ENCODE measurements around the gene ACOXL. TPM values are rescaled to one million over a fixed set of nuclear protein-coding genes. Genes with fewer than 3 reads are reported as not detected.

Gene ACOXL
- total and polyA plus RNA-seq, 3 donors from 2014 or later: 4.9 to 7.9 (median 5.3) TPM

DNA sequence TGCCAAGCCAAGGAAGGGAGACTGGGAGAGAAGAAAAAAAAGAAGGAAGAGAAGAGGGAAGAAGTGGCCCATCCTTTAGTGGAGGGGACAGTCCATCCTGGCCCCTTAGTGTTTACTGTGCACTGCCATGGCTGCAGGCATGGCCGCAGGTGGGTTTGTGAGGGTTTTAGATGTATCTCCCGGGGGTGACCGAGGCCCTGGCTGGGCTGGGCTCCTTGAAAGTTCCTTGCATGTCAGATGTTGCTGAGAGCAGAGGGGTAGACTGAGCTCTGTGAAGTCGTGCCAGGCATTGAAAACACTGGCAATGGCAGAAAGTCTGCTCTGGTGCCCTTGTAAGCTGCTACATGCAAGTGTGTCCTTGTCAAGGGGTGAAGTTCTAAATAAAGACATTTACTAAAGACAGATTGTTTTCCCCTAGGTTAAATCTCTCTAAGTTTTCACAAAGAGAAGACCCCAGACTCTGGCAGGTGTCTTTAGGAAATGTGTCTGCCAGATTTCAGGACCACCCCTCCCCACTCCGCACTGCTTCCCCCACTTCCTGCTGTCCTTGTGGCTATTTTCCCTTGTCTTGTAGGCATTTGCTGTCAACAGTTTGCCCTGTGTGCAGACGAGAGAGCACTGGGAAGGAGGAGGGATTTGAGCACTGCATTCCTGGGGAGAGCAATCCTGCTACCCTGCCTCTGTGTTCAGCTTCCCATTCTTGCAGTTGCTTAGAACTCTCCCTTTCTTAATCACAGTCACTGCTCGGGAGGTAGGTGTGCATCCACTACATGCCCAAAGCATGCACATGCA lies 68.4 kb downstream of the ACOXL start:
- TF ChIP-seq, protein P1, sequence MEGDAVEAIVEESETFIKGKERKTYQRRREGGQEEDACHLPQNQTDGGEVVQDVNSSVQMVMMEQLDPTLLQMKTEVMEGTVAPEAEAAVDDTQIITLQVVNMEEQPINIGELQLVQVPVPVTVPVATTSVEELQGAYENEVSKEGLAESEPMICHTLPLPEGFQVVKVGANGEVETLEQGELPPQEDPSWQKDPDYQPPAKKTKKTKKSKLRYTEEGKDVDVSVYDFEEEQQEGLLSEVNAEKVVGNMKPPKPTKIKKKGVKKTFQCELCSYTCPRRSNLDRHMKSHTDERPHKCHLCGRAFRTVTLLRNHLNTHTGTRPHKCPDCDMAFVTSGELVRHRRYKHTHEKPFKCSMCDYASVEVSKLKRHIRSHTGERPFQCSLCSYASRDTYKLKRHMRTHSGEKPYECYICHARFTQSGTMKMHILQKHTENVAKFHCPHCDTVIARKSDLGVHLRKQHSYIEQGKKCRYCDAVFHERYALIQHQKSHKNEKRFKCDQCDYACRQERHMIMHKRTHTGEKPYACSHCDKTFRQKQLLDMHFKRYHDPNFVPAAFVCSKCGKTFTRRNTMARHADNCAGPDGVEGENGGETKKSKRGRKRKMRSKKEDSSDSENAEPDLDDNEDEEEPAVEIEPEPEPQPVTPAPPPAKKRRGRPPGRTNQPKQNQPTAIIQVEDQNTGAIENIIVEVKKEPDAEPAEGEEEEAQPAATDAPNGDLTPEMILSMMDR (IDR thresholded peaks at IDR 0.05): no peak
- TF ChIP-seq POLR2A (IDR thresholded peaks at IDR 0.05): no peak

GRCh38 chr2:110802208-110802932 lies 70.0 kb downstream of the ACOXL start:
- intact Hi-C loops (cut with DNase I; ENCODE audit: low total_unique reads): no loop called here
- Histone ChIP-seq H3K27me3 (no peaks in the 10 kb centered on the region), H3K27ac (no peak overlapping the region), H3K4me3 (no peak overlapping the region), H3K9me3 (no peaks in the 10 kb centered on the region), H3K4me1 (no peaks in the 10 kb centered on the region), H3K36me3 (ENCODE audit: low read depth, missing control alignments) (no peaks in the 10 kb centered on the region)
- DNase-seq: no peak
- 67 to 75% methylated on average over 3 of the region's 3 CpGs for WGBS, 2 donors
- no peak for TF ChIP-seq POLR2A (IDR thresholded peaks at IDR 0.05)
- TF ChIP-seq, protein P1 (IDR thresholded peaks at IDR 0.05): no peak

More for the DNA sequence above, 68.4 kb downstream of the ACOXL start:
- intact Hi-C loops (cut with DNase I; ENCODE audit: low total_unique reads): no loop called here
- no peak for DNase-seq
- Histone ChIP-seq H3K36me3 (ENCODE audit: low read depth, missing control alignments) (no peaks in the 10 kb centered on the region), H3K4me1 (no peaks in the 10 kb centered on the region), H3K27ac (no peak overlapping the region), H3K27me3 (no peaks in the 10 kb centered on the region), H3K4me3 (no peak overlapping the region), H3K9me3 (no peaks in the 10 kb centered on the region)
- WGBS, 2 donors: 84 to 85% methylated on average over 7 of the region's 7 CpGs

GRCh38 chr2:110804433-110804832 lies 72.1 kb downstream of the ACOXL start:
- Histone ChIP-seq H3K4me3 (no peak overlapping the region), H3K36me3 (ENCODE audit: low read depth, missing control alignments) (no peaks in the 10 kb centered on the region), H3K9me3 (no peaks in the 10 kb centered on the region), H3K4me1 (no peaks in the 10 kb centered on the region), H3K27me3 (no peaks in the 10 kb centered on the region), H3K27ac (no peak overlapping the region)
- 90 to 92% methylated on average over 3 of the region's 3 CpGs for WGBS, 2 donors
- DNase-seq: no peak
- intact Hi-C loops (cut with DNase I; ENCODE audit: low total_unique reads): no loop called here
- TF ChIP-seq, protein P1 (IDR thresholded peaks at IDR 0.05): no peak
- TF ChIP-seq POLR2A (IDR thresholded peaks at IDR 0.05): no peak

DNA sequence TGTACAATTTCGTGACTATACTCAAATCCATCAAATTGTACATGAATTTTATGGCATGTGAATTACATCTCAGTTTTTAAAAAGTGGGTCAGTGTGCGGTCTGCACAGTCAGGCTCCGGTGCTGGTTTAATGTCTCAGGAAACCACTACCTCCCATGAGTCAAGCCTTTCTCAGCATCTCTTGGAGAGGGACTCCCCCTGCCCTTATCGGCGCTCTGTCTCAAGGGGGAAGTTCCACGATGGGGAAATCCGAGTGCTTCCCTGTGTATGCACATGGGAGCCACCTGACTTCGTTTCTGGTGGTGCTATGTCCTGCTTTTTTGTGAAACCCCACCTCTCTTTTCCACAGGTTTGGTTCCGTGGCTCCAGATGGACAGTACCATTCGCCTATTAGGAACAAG lies 72.5 kb downstream of the ACOXL start:
- TF ChIP-seq POLR2A (IDR thresholded peaks at IDR 0.05): no peak
- TF ChIP-seq, protein P1 (IDR thresholded peaks at IDR 0.05): no peak
- 90 to 92% methylated on average over 10 of the region's 10 CpGs for WGBS, 2 donors
- Histone ChIP-seq H3K9me3 (no peaks in the 10 kb centered on the region), H3K36me3 (ENCODE audit: low read depth, missing control alignments) (no peaks in the 10 kb centered on the region), H3K27me3 (no peaks in the 10 kb centered on the region), H3K4me3 (no peak overlapping the region), H3K4me1 (no peaks in the 10 kb centered on the region), H3K27ac (no peak overlapping the region)
- intact Hi-C loops (cut with DNase I; ENCODE audit: low total_unique reads): no loop called here
- DNase-seq: no peak

Data from testis (tissue), 3 donors.